ENCODE data around the gene TBATA. TPM values are rescaled to one million over a fixed set of nuclear protein-coding genes. Genes with fewer than 3 reads are reported as not detected.
A peak's percentile ranks its signal among the peaks of the same experiment; 100 is the strongest.

Gene TBATA
- total RNA-seq, 1 experiment from 2014 or later: not detected

DNA sequence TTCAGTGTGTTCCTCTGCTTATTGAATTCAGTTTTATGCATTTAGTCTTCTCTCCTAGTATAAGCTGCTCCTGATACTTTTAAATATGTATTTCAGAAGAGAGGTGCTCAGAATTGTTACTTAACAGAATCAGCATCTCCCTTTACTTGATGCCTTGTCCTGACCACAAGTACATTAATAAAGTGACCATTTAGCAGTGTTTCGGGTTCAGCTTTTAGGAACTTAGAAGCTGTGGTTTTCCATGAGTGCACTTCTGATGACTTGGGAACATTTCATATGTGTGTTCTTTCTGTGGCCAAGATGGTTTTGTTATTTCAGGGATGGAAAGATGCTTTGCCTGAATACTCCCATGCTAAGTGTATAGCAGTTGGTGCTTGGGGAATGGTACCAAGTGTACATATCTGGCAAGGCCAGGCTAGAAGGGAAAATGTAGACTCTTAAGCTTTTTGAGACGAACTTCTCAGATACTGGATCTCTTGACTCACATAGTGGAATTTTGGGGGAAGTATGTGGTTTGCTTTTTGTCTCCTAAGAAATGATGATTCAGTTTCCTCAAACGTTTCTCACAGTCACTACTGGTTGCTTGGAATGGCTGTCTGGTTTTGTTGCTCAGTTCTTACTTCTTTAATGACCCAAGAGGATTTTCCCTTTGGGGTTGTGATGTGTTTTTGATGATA is 47.8 kb upstream of the TBATA start:
- Histone ChIP-seq H3K9me3 (ENCODE audit: low read length) (no peaks in the 10 kb centered on the region), H3K4me3 (ENCODE audit: low read length) (peak overlapping the region; percentile 17; the same call in 1 of the 2 replicates), H4K20me1 (ENCODE audit: low read length) (no peaks in the 10 kb centered on the region), H3K27ac (ENCODE audit: low read length) (peak overlapping the region; percentile 84), H3K4me2 (ENCODE audit: low read length) (peak overlapping the region; percentile 62), H3K36me3 (ENCODE audit: low read depth, low read length) (peaks cover 20% of the 10 kb centered on the region), H3K4me1 (ENCODE audit: insufficient read depth, low read length) (peaks cover 65% of the 10 kb centered on the region), H3K27me3 (ENCODE audit: low read length) (no peaks in the 10 kb centered on the region), H3K79me2 (ENCODE audit: low read length) (peaks cover 80% of the 10 kb centered on the region), H3F3A (ENCODE audit: low read length, unreplicated experiment) (peaks cover 25% of the 10 kb centered on the region), H2AFZ (ENCODE audit: low read length) (no peak overlapping the region), H3K9ac (ENCODE audit: low read length) (peak overlapping the region; percentile 32), H3K9me2 (replicated peaks; ENCODE audit: low read length) (no peaks in the 10 kb centered on the region)
- intact Hi-C loops (cut with micrococcal nuclease): loop anchor here (2.0 kb wide), 1 partner anchor 16 kb away; no protein-coding TSS in a partner anchor
- BruUV-seq (replicated peaks): no TSS peak
- ChIA-PET POLR2A (ENCODE audit: unreplicated experiment) (no interaction called here), CTCF (interaction anchor here (0.9 to 1.1 kb wide), 2 partner anchors 16 to 72 kb away, joined by 3 to 4 read pairs; no protein-coding TSS in a partner anchor)
- DNase-seq (peak; percentile 97), ATAC-seq (peak; percentile 71)
- TF ChIP-seq EZH2phosphoT487 (IDR thresholded peaks at IDR 0.05; ENCODE audit: borderline replicate concordance, low read length): no peak
- TF ChIP-seq CTCF (conservative IDR thresholded peaks at IDR 0.05; ENCODE audit: low read depth, low read length): no peak
- no peak for TF ChIP-seq EZH2 (IDR thresholded peaks at IDR 0.05; ENCODE audit: low read length, unreplicated experiment)

- Histone ChIP-seq H3K27ac (ENCODE audit: low read length) (peak overlapping the region; percentile 84), H2AFZ (ENCODE audit: low read length) (no peak overlapping the region), H3K36me3 (ENCODE audit: low read depth, low read length) (peaks cover 13% of the 10 kb centered on the region), H3K4me2 (ENCODE audit: low read length) (peak overlapping the region; percentile 62), H3K27me3 (ENCODE audit: low read length) (no peaks in the 10 kb centered on the region), H3F3A (ENCODE audit: low read length, unreplicated experiment) (peaks cover 25% of the 10 kb centered on the region), H3K9me3 (ENCODE audit: low read length) (no peaks in the 10 kb centered on the region), H3K4me3 (ENCODE audit: low read length) (no peak overlapping the region), H3K9me2 (replicated peaks; ENCODE audit: low read length) (no peaks in the 10 kb centered on the region), H3K79me2 (ENCODE audit: low read length) (peaks cover 77% of the 10 kb centered on the region), H4K20me1 (ENCODE audit: low read length) (no peaks in the 10 kb centered on the region), H3K9ac (ENCODE audit: low read length) (no peak overlapping the region), H3K4me1 (ENCODE audit: insufficient read depth, low read length) (peaks cover 71% of the 10 kb centered on the region)
- ATAC-seq: no peak
- ChIA-PET CTCF (interaction anchor here (0.9 to 1.1 kb wide), 2 partner anchors 16 to 71 kb away, joined by 3 to 4 read pairs; no protein-coding TSS in a partner anchor), POLR2A (ENCODE audit: unreplicated experiment) (no interaction called here)
- no peak for DNase-seq
- intact Hi-C loops (cut with micrococcal nuclease): loop anchor here (2.0 kb wide), 1 partner anchor 15 kb away; no protein-coding TSS in a partner anchor
- BruUV-seq (replicated peaks): no TSS peak
- TF ChIP-seq EZH2 (IDR thresholded peaks at IDR 0.05; ENCODE audit: low read length, unreplicated experiment) (no peak), CTCF (conservative IDR thresholded peaks at IDR 0.05; ENCODE audit: low read depth, low read length) (no peak), EZH2phosphoT487 (IDR thresholded peaks at IDR 0.05; ENCODE audit: borderline replicate concordance, low read length) (no peak)
Observed at GRCh38 chr10:70832221-70832620, 47.0 kb upstream of the TBATA start.

DNA sequence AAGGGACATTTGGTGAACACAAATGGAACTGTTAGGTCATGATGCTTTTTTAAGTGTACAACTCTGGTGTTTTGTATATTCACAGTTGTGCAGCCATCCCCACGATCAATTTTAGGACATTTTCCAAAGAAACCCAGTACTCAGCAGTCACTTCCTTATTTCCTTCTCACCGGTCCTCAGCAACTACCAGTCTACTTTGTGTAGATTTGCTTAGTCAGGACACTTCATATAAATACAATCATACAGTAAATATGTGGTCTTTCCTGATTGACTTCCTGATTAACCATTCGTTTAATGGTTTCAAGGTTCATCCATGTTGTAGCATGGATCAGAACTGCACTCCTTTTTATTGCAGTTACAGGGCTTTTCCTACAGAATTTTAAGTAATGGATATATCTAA is 45.0 kb upstream of the TBATA start:
- intact Hi-C loops (cut with micrococcal nuclease): no loop called here
- H3F3A ChIP-seq (ENCODE audit: low read length, unreplicated experiment): peaks cover 34% of the 10 kb centered on the region
- peak overlapping the region; percentile 84 for H3K27ac ChIP-seq (ENCODE audit: low read length)
- no TSS peak for BruUV-seq (replicated peaks)
- ChIA-PET CTCF (interaction anchor here (0.6 kb wide), 2 partner anchors 47 to 73 kb away, joined by 3 read pairs; no protein-coding TSS in a partner anchor), POLR2A (ENCODE audit: unreplicated experiment) (no interaction called here)
- peak; percentile 100 for DNase-seq
- no peaks in the 10 kb centered on the region for H3K27me3 ChIP-seq (ENCODE audit: low read length)
- TF ChIP-seq EZH2phosphoT487 (IDR thresholded peaks at IDR 0.05; ENCODE audit: borderline replicate concordance, low read length): no peak
- no peak for TF ChIP-seq EZH2 (IDR thresholded peaks at IDR 0.05; ENCODE audit: low read length, unreplicated experiment)
- TF ChIP-seq CTCF (conservative IDR thresholded peaks at IDR 0.05; ENCODE audit: low read depth, low read length): no peak
- H4K20me1 ChIP-seq (ENCODE audit: low read length): 0 out of 2 replicates have a peak, but pooled peaks cover 4% of the 10 kb centered on the region
- peak overlapping the region; percentile 71 for H3K4me2 ChIP-seq (ENCODE audit: low read length)
- no peak overlapping the region for H2AFZ ChIP-seq (ENCODE audit: low read length)
- peak; percentile 47 for ATAC-seq
- H3K9me3 ChIP-seq (ENCODE audit: low read length): no peaks in the 10 kb centered on the region
- peak overlapping the region; percentile 60 for H3K9ac ChIP-seq (ENCODE audit: low read length)
- peaks cover 88% of the 10 kb centered on the region for H3K4me1 ChIP-seq (ENCODE audit: insufficient read depth, low read length)
- peaks cover 15% of the 10 kb centered on the region for H3K36me3 ChIP-seq (ENCODE audit: low read depth, low read length)
- peak overlapping the region; percentile 39 for H3K4me3 ChIP-seq (ENCODE audit: low read length)
- peaks cover 79% of the 10 kb centered on the region for H3K79me2 ChIP-seq (ENCODE audit: low read length)
- no peaks in the 10 kb centered on the region for H3K9me2 ChIP-seq (replicated peaks; ENCODE audit: low read length)

All from PC-3 (cell line).